HEK293T (cell line): Measurements from ENCODE around the gene SVIL.

Experiments used
- CTCF ChIA-PET: fragments of 350-600 bp; formaldehyde crosslinking; extraction: SDS; loops from one replicate; lab custom pipeline; 2021; ENCODE audit warnings: antibody characterized with exemption, inconsistent platforms; lab: Yijun Ruan, JAX
- POLR2A ChIA-PET: fragments of 350-600 bp; formaldehyde crosslinking; extraction: SDS; loops from one replicate; lab custom pipeline; 2020; ENCODE audit warnings: antibody characterized with exemption, inconsistent platforms; lab: Yijun Ruan, JAX
- DNase-seq: peaks from one replicate; pipeline ENCODE4 v3.0.0; 2012; ENCODE audit warnings: mixed read lengths; ENCODE audit errors: extremely low spot score
- ARNT ChIP-seq: fragments of 450-650 bp; IDR thresholded peaks from 2 replicates; pipeline ENCODE4 v1.6.1; 2017; ENCODE audit warnings: mild to moderate bottlenecking
- BHLHE40 ChIP-seq: fragments of 450-650 bp; IDR thresholded peaks from 2 replicates; pipeline ENCODE4 v1.6.1; 2016; ENCODE audit warnings: mild to moderate bottlenecking, moderate library complexity, borderline replicate concordance
- CTBP1 ChIP-seq: fragments of 450-650 bp; IDR thresholded peaks from 2 replicates; pipeline ENCODE4 v1.6.1; 2016; ENCODE audit warnings: borderline replicate concordance
- FOXA1 ChIP-seq: fragments of 450-650 bp; IDR thresholded peaks from 2 replicates; pipeline ENCODE4 v1.6.1; 2016; ENCODE audit warnings: mild to moderate bottlenecking
- FOXK2 ChIP-seq: fragments of 450-650 bp; IDR thresholded peaks from 2 replicates; pipeline ENCODE4 v1.6.1; 2016; ENCODE audit warnings: mild to moderate bottlenecking
- FOXM1 ChIP-seq: fragments of 450-650 bp; IDR thresholded peaks from 2 replicates; pipeline ENCODE4 v1.6.1; 2017; ENCODE audit warnings: mild to moderate bottlenecking, borderline replicate concordance
- L3MBTL2 ChIP-seq: fragments of 450-650 bp; conservative IDR thresholded peaks from 2 replicates; pipeline ENCODE4 v1.6.1; 2016; ENCODE audit warnings: mild to moderate bottlenecking
- LEF1 ChIP-seq: fragments of 450-650 bp; IDR thresholded peaks from 2 replicates; pipeline ENCODE4 v1.6.1; 2017; ENCODE audit warnings: mild to moderate bottlenecking, borderline replicate concordance
- PKNOX1 ChIP-seq: fragments of 450-650 bp; IDR thresholded peaks from 2 replicates; pipeline ENCODE4 v1.6.1; 2016
- SUZ12 ChIP-seq: fragments of 450-650 bp; IDR thresholded peaks from 2 replicates; pipeline ENCODE4 v1.6.1; 2016; ENCODE audit warnings: mild to moderate bottlenecking
- TARDBP ChIP-seq: fragments of 450-650 bp; IDR thresholded peaks from 2 replicates; pipeline ENCODE4 v1.6.1; 2016
- ZNF384 ChIP-seq: fragments of 450-650 bp; IDR thresholded peaks from 2 replicates; pipeline ENCODE4 v1.6.1; 2016

SVIL gene

GRCh38 chr10:29408847-29409240, 225.9 kb downstream of the SVIL start:
- no peak for DNase-seq
- no peak for TF ChIP-seq FOXK2
- no peak for TF ChIP-seq TARDBP
- TF ChIP-seq L3MBTL2: no peak
- no peak for TF ChIP-seq FOXA1
- no peak for TF ChIP-seq PKNOX1
- TF ChIP-seq BHLHE40: no peak
- no peak for TF ChIP-seq SUZ12
- TF ChIP-seq LEF1: no peak
- no peak for TF ChIP-seq FOXM1
- TF ChIP-seq ARNT: no peak
- no peak for TF ChIP-seq ZNF384
- no peak for TF ChIP-seq CTBP1
- CTCF ChIA-PET: interaction anchor here (0.6 kb wide), 1 partner anchor 597 kb away, joined by 3 read pairs; no protein-coding TSS in a partner anchor
- POLR2A ChIA-PET: interaction anchor here (0.9 kb wide), 1 partner anchor 14 kb away, joined by 4 read pairs; no protein-coding TSS in a partner anchor
